ENCODE results near the gene SYT15.
"Not testable (repeated sequence)": the region's sequence is repeated elsewhere in the genome, so short reads cannot be mapped to it uniquely, and the experiment has no call there.

- TF ChIP-seq EZH2 (IDR thresholded peaks at IDR 0.05; ENCODE audit: borderline replicate concordance, low read depth, low read length, severe bottlenecking); POLR2AphosphoS5 (IDR thresholded peaks at IDR 0.05; ENCODE audit: insufficient read depth, low read depth, low read length); CTCF (IDR thresholded peaks at IDR 0.05; ENCODE audit: extremely low read depth in 1 of 2, insufficient read depth in 1 of 2, low read depth in 1 of 2, low read length in 2 of 2); JUN (IDR thresholded peaks at IDR 0.05; ENCODE audit: borderline replicate concordance, insufficient read depth, insufficient read length, low read depth); POLR2A (IDR thresholded peaks at IDR 0.05; ENCODE audit: low read depth, low read length); GATA2 (IDR thresholded peaks at IDR 0.05; ENCODE audit: insufficient read depth, insufficient read length, low read depth, low read length); FOS (IDR thresholded peaks at IDR 0.05; ENCODE audit: borderline replicate concordance, insufficient read depth, low read length); MAX (IDR thresholded peaks at IDR 0.05; ENCODE audit: insufficient read depth, insufficient read length): not testable (repeated sequence)
These were observed 8.3 kb upstream of the SYT15 start for GRCh38 chr10:46570655-46571054.
